Measurements from ENCODE around the gene TRIL. TPM values are rescaled to one million over a fixed set of nuclear protein-coding genes. Genes with fewer than 3 reads are reported as not detected.

The TRIL gene
- total and polyA plus RNA-seq, 2 of the 13 experiments (the other 11 are each of a cell fraction or from before 2014, with no cell fraction given): 0.18 to 0.40 TPM

DNA sequence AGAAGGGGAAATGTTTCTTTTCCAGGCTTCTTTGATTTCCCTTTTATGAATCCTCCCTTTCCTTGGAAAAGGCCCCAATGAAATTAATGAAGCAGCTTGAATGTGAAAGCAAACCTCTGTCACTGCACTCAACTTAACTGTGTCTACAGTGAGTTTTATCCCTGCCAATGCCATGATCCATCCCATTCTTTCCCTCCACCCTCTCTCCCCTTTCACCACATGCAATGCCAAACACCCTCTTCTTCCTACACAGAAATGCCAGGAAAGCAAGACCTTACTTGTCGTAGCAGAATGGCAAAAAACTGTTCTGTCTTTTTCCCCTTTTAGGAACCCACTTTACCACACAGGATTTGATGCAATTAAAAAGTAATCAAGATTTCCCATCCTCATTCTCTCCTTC, 47.3 kb upstream of the TRIL start (continued):
- TF ChIP-seq ZHX2 (IDR thresholded peaks at IDR 0.05; ENCODE audit: low read depth): no peak
- TF ChIP-seq ZHX2 (CRISPR knock-in tag; IDR thresholded peaks at IDR 0.05; ENCODE audit: borderline replicate concordance): no peak

- Histone ChIP-seq H3K4me3 (replicated peaks in 1 of 3; ENCODE audit: insufficient read depth in 1 of 3, low read depth in 2 of 3, low read length in 3 of 3) (no peak overlapping the region), H3K27me3 (ENCODE audit: control insufficient read depth in 1 of 2, insufficient read depth in 2 of 2, low read length in 2 of 2) (no peaks in the 10 kb centered on the region), H3K4me1 (ENCODE audit: insufficient read depth, low read length) (peaks cover 10% of the 10 kb centered on the region), H4K20me1 (ENCODE audit: insufficient read depth, low read length) (no peaks in the 10 kb centered on the region), H3K4me2 (ENCODE audit: low read depth, low read length) (no peak overlapping the region), H3K36me3 (replicated peaks in 1 of 2; ENCODE audit: control insufficient read depth in 1 of 2, insufficient read depth in 2 of 2, low read length in 2 of 2) (no peaks in the 10 kb centered on the region; a peak in 1 of 5 replicates), H3K27ac (ENCODE audit: extremely low read length, insufficient read depth, low read length) (no peak overlapping the region), H2AFZ (ENCODE audit: low read length) (no peak overlapping the region), H3K79me2 (ENCODE audit: insufficient read depth, low read length) (no peaks in the 10 kb centered on the region), H3K9ac (ENCODE audit: insufficient read depth, low read depth, low read length) (no peak overlapping the region), H3K9me3 (ENCODE audit: low read length) (no peaks in the 10 kb centered on the region)
- no TSS peak for BruUV-seq (replicated peaks)
- 96% methylated on average over 5 of the region's 5 CpGs for WGBS (ENCODE audit: low lambda C conversion rate)
- intact Hi-C loops (cut with micrococcal nuclease; ENCODE audit: unreplicated experiment): no loop called here
- ATAC-seq (no peak), FAIRE-seq (no peak), DNase-seq (ENCODE audit: low spot score) (no peak)
- TF ChIP-seq ZNF577 (CRISPR knock-in tag; IDR thresholded peaks at IDR 0.05; ENCODE audit: borderline replicate concordance, low read depth) (no peak), HOXA7 (CRISPR knock-in tag; IDR thresholded peaks at IDR 0.05) (no peak), ZFX (CRISPR knock-in tag; IDR thresholded peaks at IDR 0.05; ENCODE audit: low read depth) (no peak)
- ChIA-PET POLR2A (no interaction called here), CTCF (ENCODE audit: low intra/inter-chr PET ratio, low total read pairs) (no interaction called here)
- in situ Hi-C loops (cut with HindIII; ENCODE audit: extremely low pct_ligation_motif_present, low pct_unique_long_range_greater_than_20kb): no loop called here
Observed at GRCh38 chr7:29003703-29004102, 45.6 kb upstream of the TRIL start.

All from HepG2 (cell line).